Panc1 (cell line): ENCODE data around the gene CDK5RAP2. TPM values are rescaled to one million over a fixed set of nuclear protein-coding genes. Genes with fewer than 3 reads are reported as not detected.

Experiments
- ATAC-seq: fragments of 200-7000 bp; cut with Tn5 transposase; 2 replicates; pipeline ENCODE4 v1.9.1; 2020; ENCODE audit warnings: mild to moderate bottlenecking, moderate library complexity
- BruUV-seq: library from RNA; stranded (reverse); fragments of 400-500 nt; replicated peaks from 2 replicates; lab custom pipeline; 2021; lab: Mats Ljungman, UMichigan
- CTCF ChIA-PET: fragments of 300-600 bp; sonication (Branson Sonifier 250); formaldehyde crosslinking; loops from one replicate; lab custom pipeline; 2022; ENCODE audit warnings: antibody characterized with exemption; lab: Charles Lee
- POLR2A ChIA-PET: fragments of 300-600 bp; sonication (Branson Sonifier 250); formaldehyde crosslinking; loops from one replicate; lab custom pipeline; 2022; ENCODE audit warnings: antibody characterized with exemption; lab: Charles Lee
- DNase-seq: peaks from one replicate; pipeline ENCODE4 v3.0.0-alpha.2; 2010; ENCODE audit warnings: low read depth, low spot score
- H3K27ac ChIP-seq: 2 replicates; pipeline ENCODE4 v1.5.1; 2011; ENCODE audit warnings: mild to moderate bottlenecking, low read length, inconsistent platforms
- H3K27me3 ChIP-seq: fragments of 200-500 bp; sonication (Bioruptor generic); 2 replicates; pipeline ENCODE4 v1.6.0; 2014; ENCODE audit warnings: low read length, inconsistent platforms; ENCODE audit not compliant: control insufficient read depth, insufficient read depth
- H3K36me3 ChIP-seq: fragments of 200-500 bp; sonication (Bioruptor generic); 2 replicates; pipeline ENCODE4 v1.5.1; 2014; ENCODE audit warnings: inconsistent platforms, mild to moderate bottlenecking, low read length, moderate library complexity; ENCODE audit not compliant: control insufficient read depth, insufficient read depth
- H3K4me1 ChIP-seq: 2 replicates; pipeline ENCODE4 v1.5.1; 2011; ENCODE audit warnings: inconsistent platforms, mild to moderate bottlenecking, low read length, moderate library complexity; ENCODE audit not compliant: control insufficient read depth, insufficient read depth
- H3K4me3 ChIP-seq, 2 experiments: 2 replicates each; pipeline ENCODE4 v1.5.1; 2011 to 2012; ENCODE audit warnings: low read depth in 2 of 2, low read length in 2 of 2, mild to moderate bottlenecking in 2 of 2, inconsistent platforms in 1 of 2, moderate library complexity in 1 of 2
- H3K9me3 ChIP-seq: fragments of 200-500 bp; sonication (Bioruptor generic); 2 replicates; pipeline ENCODE4 v1.5.1; 2014; ENCODE audit warnings: low read depth, mild to moderate bottlenecking, inconsistent platforms, low read length, moderate library complexity; ENCODE audit not compliant: control insufficient read depth, insufficient read depth
- CTCF ChIP-seq: fragments of 450-650 bp; IDR thresholded peaks from 2 replicates; pipeline ENCODE4 v1.5.1; 2017; ENCODE audit warnings: mild to moderate bottlenecking
- POLR2AphosphoS5 ChIP-seq: IDR thresholded peaks from 2 replicates; pipeline ENCODE4 v1.6.1; 2012; ENCODE audit warnings: mild to moderate bottlenecking, low read depth, low read length, moderate library complexity
- SIN3A ChIP-seq: IDR thresholded peaks from 2 replicates; pipeline ENCODE4 v1.6.1; 2012; ENCODE audit warnings: low read depth, mild to moderate bottlenecking, low read length, moderate library complexity, borderline replicate concordance; ENCODE audit not compliant: insufficient read depth
- TCF7L2 ChIP-seq: IDR thresholded peaks from 2 replicates; pipeline ENCODE4 v1.6.1; 2011; ENCODE audit warnings: mild to moderate bottlenecking, low read depth, low read length, inconsistent platforms
- in situ Hi-C: cut with HindIII; loops from 2 replicates; pipeline ENCODE4 v1.10.0; 2016; ENCODE audit warnings: low sequenced_read_pairs, low pct_unique_long_range_greater_than_20kb
- intact Hi-C: fragments of 100-400 bp; cut with micrococcal nuclease; formaldehyde crosslinking; loops from one replicate; pipeline ENCODE4 v1.10.0; 2022; ENCODE audit not compliant: unreplicated experiment
- total RNA-seq: library from RNA; stranded (reverse); gene quantifications from one replicate; pipeline ENCODE4 v1.2.1, GENCODE V29; 2021; ENCODE audit not compliant: unreplicated experiment
- TF ChIP-seq, protein P1 (sequence below), 2 experiments: IDR thresholded peaks; 2 replicates each; pipeline ENCODE4 v1.6.1; 2011 to 2012; ENCODE audit warnings: low read depth in 2 of 2, control low read depth in 1 of 2, low read length in 1 of 2, mild to moderate bottlenecking in 1 of 2, moderate library complexity in 1 of 2; ENCODE audit not compliant: insufficient read depth in 1 of 2

The CDK5RAP2 gene
- total RNA-seq, 1 experiment from 2014 or later: 47.7 TPM

DNA sequence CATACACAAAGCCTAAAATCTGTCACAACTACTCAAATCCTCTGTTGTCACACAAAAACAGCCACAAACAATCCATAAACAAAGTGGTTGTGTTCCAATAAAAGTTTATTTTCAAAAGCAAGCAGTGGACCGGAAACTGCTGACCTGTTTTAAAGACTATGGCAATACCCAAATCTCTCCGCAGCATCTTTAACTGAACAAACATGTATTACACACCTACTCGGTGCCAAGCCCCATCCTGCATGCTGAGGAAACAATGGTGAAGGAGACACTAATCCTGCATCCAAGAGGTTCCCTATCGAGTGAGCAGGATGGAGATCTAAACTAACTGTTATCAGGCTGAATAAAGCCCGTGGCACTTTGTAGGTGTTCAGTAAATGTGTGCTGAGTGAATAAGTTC, 11.2 kb downstream of the CDK5RAP2 start:
- Histone ChIP-seq H3K4me3 (no peak overlapping the region), H3K9me3 (no peaks in the 10 kb centered on the region), H3K36me3 (no peaks in the 10 kb centered on the region; the same call in 1 of the 2 replicates), H3K27me3 (no peaks in the 10 kb centered on the region), H3K4me1 (no peaks in the 10 kb centered on the region; the same call in 1 of the 2 replicates), H3K27ac (no peak overlapping the region)
- ATAC-seq: no peak
- BruUV-seq: no TSS peak
- intact Hi-C loops: no loop called here
- ChIA-PET POLR2A (no interaction called here), CTCF (no interaction called here)
- no peak for DNase-seq
- in situ Hi-C loops: no loop called here
- TF ChIP-seq TCF7L2 (no peak), SIN3A (no peak), CTCF (no peak), POLR2AphosphoS5 (no peak)

DNA sequence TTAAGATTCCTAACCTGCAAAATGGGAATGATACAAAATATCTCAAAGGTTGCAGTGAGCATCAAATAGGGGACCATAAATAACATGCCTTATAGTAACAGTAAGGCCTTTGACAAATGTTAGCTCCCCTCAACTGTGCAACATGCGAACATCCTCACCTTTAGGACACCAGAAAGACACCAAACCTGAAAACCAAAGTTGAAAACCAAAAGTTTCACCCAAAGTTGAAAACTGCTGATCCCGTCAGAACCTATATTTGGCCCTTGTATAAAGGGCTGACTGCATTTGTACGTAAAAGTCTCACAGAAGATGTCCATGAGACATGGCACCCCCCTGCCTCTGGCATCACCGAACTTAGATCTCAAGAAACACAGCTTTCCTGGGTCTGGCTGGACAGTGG, 12.1 kb downstream of the CDK5RAP2 start:
- ChIA-PET CTCF (no interaction called here), POLR2A (no interaction called here)
- TF ChIP-seq POLR2AphosphoS5 (no peak), SIN3A (no peak), CTCF (no peak), TCF7L2 (no peak)
- TF ChIP-seq, protein P1, sequence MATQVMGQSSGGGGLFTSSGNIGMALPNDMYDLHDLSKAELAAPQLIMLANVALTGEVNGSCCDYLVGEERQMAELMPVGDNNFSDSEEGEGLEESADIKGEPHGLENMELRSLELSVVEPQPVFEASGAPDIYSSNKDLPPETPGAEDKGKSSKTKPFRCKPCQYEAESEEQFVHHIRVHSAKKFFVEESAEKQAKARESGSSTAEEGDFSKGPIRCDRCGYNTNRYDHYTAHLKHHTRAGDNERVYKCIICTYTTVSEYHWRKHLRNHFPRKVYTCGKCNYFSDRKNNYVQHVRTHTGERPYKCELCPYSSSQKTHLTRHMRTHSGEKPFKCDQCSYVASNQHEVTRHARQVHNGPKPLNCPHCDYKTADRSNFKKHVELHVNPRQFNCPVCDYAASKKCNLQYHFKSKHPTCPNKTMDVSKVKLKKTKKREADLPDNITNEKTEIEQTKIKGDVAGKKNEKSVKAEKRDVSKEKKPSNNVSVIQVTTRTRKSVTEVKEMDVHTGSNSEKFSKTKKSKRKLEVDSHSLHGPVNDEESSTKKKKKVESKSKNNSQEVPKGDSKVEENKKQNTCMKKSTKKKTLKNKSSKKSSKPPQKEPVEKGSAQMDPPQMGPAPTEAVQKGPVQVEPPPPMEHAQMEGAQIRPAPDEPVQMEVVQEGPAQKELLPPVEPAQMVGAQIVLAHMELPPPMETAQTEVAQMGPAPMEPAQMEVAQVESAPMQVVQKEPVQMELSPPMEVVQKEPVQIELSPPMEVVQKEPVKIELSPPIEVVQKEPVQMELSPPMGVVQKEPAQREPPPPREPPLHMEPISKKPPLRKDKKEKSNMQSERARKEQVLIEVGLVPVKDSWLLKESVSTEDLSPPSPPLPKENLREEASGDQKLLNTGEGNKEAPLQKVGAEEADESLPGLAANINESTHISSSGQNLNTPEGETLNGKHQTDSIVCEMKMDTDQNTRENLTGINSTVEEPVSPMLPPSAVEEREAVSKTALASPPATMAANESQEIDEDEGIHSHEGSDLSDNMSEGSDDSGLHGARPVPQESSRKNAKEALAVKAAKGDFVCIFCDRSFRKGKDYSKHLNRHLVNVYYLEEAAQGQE (IDR thresholded peaks at IDR 0.05; ENCODE audit: insufficient read depth in 1 of 2, low read depth in 2 of 2, low read length in 1 of 2): no peak
- Histone ChIP-seq H3K4me1 (no peaks in the 10 kb centered on the region; the same call in 1 of the 2 replicates), H3K36me3 (no peaks in the 10 kb centered on the region; the same call in 1 of the 2 replicates), H3K9me3 (no peaks in the 10 kb centered on the region), H3K27me3 (no peaks in the 10 kb centered on the region), H3K4me3 (no peak overlapping the region), H3K27ac (no peak overlapping the region)
- intact Hi-C loops (no loop called here), in situ Hi-C loops (no loop called here)
- DNase-seq: no peak
- ATAC-seq: no peak
- BruUV-seq: no TSS peak
